GM12878 (cell line): ENCODE measurements around the gene GID8. TPM values are rescaled to one million over a fixed set of nuclear protein-coding genes. Genes with fewer than 3 reads are reported as not detected.

ENCODE experiments used
- BCL11A ChIP-seq: IDR thresholded peaks from 2 replicates; pipeline ENCODE4 v1.6.1; 2011; ENCODE audit warnings: low read depth, low read length
- CEBPB ChIP-seq, 2 experiments: fragments of 150-350 bp in 1 of 2; IDR thresholded peaks; 2 replicates each; pipeline ENCODE4 v1.6.1; 2012 to 2014; ENCODE audit warnings: low read depth in 2 of 2, low read length in 2 of 2, borderline replicate concordance in 1 of 2, inconsistent platforms in 1 of 2
- FOS ChIP-seq: IDR thresholded peaks from 3 replicates; pipeline ENCODE4 v1.6.1; 2011; ENCODE audit warnings: borderline replicate concordance; ENCODE audit not compliant: insufficient read length; ENCODE audit errors: extremely low read depth
- HDAC2 ChIP-seq: fragments of 200-600 bp; sonication (generic); IDR thresholded peaks from 2 replicates; pipeline ENCODE4 v1.6.1; 2017
- IRF4 ChIP-seq: IDR thresholded peaks from 2 replicates; pipeline ENCODE4 v1.6.1; 2011; ENCODE audit warnings: low read depth, low read length
- KDM1A ChIP-seq: fragments of 200-600 bp; sonication (generic); IDR thresholded peaks from 2 replicates; pipeline ENCODE4 v1.6.1; 2016; ENCODE audit warnings: borderline replicate concordance
- MTA2 ChIP-seq: fragments of 450-650 bp; IDR thresholded peaks from 2 replicates; pipeline ENCODE4 v1.6.1; 2016; ENCODE audit warnings: low read depth, mild to moderate bottlenecking, moderate library complexity
- POLR2AphosphoS5 ChIP-seq: IDR thresholded peaks from 2 replicates; pipeline ENCODE4 v1.6.1; 2011; ENCODE audit warnings: mild to moderate bottlenecking, low read length, inconsistent platforms
- RAD51 ChIP-seq: fragments of 450-650 bp; IDR thresholded peaks from 2 replicates; pipeline ENCODE4 v1.6.1; 2016; ENCODE audit warnings: moderate library complexity, mild to moderate bottlenecking, inconsistent platforms
- SMAD1 ChIP-seq: fragments of 450-650 bp; IDR thresholded peaks from 2 replicates; pipeline ENCODE4 v1.6.1; 2018; ENCODE audit warnings: mild to moderate bottlenecking, low read depth; ENCODE audit not compliant: partially characterized antibody
- TCF7 ChIP-seq: IDR thresholded peaks from 2 replicates; pipeline ENCODE4 v1.6.1; 2014; ENCODE audit warnings: antibody characterized with exemption, borderline replicate concordance
- polyA plus RNA-seq, 11 experiments: library from polyadenylated mRNA; depleted of rRNA in 4 of 11; unstranded in 6 of 11; stranded (reverse) in 5 of 11; fragments of >200 nt; fragmentation: Nextera tagmentation in 4 of 11; fragmentation: Illumina TruSeq in 1 of 11; extraction: Ambion mirVana in 4 of 11; extraction: Trizol in 1 of 11; gene quantifications; 1 replicate in 1 of 11; 2 replicates in 10 of 11; pipeline versions ENCODE4 v1.2.1 to v1.2.3, GENCODE V29; 2011 to 2016; ENCODE audit warnings: inconsistent platforms in 2 of 11, missing spikeins in 2 of 11, low read depth in 1 of 11
- total RNA-seq, 4 experiments: library from RNA; depleted of rRNA in 3 of 4; stranded (reverse); fragments of >200 nt in 3 of 4; fragmentation: Illumina TruSeq in 1 of 4; extraction: Trizol in 1 of 4; gene quantifications; 2 replicates each; pipeline versions ENCODE4 v1.2.1 to v1.2.3, GENCODE V29; 2013 to 2021
- TF ChIP-seq, protein P1 (sequence below): fragments of 150-350 bp; IDR thresholded peaks from 2 replicates; pipeline ENCODE4 v1.6.1; 2016; ENCODE audit warnings: low read depth, low read length
- TF ChIP-seq, protein P2 (sequence below): IDR thresholded peaks from 2 replicates; pipeline ENCODE4 v1.6.1; 2012; ENCODE audit warnings: improper control_type of control experiment, low read depth, low read length; ENCODE audit not compliant: insufficient replicate concordance
- TF ChIP-seq, protein P3 (sequence below): fragments of 450-650 bp; IDR thresholded peaks from 2 replicates; pipeline ENCODE4 v1.6.1; 2017; ENCODE audit warnings: low read depth, mild to moderate bottlenecking, moderate library complexity
- TF ChIP-seq, protein P4 (sequence below): fragments of 450-650 bp; IDR thresholded peaks from 2 replicates; pipeline ENCODE4 v1.6.1; 2014; ENCODE audit warnings: mild to moderate bottlenecking
- TF ChIP-seq, protein P5 (sequence below): IDR thresholded peaks from 2 replicates; pipeline ENCODE4 v1.6.1; 2011; ENCODE audit warnings: borderline replicate concordance, low read depth, mild to moderate bottlenecking, moderate library complexity, low read length; ENCODE audit not compliant: insufficient read depth, poor library complexity, severe bottlenecking

The GID8 gene
- total and polyA plus RNA-seq, 10 of the 15 experiments (the other 5 are each of a cell fraction or from before 2014, with no cell fraction given), result 12.0 to 33.8 (median 22.2) TPM

DNA sequence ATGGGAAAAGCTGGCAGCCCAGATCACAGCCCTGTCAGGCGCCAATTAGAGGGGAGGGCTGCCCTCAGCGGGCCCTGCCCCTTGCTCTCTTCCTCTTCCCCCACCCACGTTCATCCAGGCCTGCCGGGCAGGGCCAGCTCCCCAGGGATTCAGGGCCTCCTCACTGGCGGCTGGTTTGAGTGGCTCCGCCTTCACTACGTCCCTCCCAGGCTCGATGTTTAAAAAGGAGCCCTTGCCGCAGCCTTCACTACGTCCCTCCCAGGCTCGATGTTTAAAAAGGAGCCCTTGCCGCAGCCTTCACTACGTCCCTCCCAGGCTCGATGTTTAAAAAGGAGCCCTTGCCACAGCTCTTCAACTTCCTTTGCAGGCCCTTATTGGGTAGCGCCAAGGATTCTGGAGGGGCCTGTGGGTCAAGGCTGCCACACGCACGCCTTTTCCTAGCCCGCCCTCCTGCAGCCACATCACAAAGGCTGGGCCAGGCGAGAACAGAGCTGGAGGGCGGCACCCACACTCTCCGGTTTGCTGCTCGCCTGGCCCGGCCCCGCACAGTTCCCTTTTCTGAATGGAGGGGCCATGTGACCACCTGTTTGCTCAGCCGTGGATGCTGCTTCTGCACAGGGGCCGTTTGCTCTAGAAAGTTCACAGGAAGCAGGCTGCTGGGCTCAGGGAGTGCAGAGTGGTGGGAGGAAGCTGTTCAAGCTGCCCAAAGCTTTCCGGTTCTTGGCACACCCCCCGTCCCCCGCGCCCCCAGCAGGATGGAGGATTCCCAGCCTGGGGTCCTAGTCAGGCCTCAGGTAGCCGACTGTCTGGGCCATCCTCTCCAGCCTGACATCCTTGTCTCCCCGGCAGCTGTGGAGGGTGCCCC is 16.1 kb downstream of the GID8 start (continued):
- TF ChIP-seq, protein P1, sequence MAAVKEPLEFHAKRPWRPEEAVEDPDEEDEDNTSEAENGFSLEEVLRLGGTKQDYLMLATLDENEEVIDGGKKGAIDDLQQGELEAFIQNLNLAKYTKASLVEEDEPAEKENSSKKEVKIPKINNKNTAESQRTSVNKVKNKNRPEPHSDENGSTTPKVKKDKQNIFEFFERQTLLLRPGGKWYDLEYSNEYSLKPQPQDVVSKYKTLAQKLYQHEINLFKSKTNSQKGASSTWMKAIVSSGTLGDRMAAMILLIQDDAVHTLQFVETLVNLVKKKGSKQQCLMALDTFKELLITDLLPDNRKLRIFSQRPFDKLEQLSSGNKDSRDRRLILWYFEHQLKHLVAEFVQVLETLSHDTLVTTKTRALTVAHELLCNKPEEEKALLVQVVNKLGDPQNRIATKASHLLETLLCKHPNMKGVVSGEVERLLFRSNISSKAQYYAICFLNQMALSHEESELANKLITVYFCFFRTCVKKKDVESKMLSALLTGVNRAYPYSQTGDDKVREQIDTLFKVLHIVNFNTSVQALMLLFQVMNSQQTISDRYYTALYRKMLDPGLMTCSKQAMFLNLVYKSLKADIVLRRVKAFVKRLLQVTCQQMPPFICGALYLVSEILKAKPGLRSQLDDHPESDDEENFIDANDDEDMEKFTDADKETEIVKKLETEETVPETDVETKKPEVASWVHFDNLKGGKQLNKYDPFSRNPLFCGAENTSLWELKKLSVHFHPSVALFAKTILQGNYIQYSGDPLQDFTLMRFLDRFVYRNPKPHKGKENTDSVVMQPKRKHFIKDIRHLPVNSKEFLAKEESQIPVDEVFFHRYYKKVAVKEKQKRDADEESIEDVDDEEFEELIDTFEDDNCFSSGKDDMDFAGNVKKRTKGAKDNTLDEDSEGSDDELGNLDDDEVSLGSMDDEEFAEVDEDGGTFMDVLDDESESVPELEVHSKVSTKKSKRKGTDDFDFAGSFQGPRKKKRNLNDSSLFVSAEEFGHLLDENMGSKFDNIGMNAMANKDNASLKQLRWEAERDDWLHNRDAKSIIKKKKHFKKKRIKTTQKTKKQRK, result no peak
- TF ChIP-seq, protein P2, sequence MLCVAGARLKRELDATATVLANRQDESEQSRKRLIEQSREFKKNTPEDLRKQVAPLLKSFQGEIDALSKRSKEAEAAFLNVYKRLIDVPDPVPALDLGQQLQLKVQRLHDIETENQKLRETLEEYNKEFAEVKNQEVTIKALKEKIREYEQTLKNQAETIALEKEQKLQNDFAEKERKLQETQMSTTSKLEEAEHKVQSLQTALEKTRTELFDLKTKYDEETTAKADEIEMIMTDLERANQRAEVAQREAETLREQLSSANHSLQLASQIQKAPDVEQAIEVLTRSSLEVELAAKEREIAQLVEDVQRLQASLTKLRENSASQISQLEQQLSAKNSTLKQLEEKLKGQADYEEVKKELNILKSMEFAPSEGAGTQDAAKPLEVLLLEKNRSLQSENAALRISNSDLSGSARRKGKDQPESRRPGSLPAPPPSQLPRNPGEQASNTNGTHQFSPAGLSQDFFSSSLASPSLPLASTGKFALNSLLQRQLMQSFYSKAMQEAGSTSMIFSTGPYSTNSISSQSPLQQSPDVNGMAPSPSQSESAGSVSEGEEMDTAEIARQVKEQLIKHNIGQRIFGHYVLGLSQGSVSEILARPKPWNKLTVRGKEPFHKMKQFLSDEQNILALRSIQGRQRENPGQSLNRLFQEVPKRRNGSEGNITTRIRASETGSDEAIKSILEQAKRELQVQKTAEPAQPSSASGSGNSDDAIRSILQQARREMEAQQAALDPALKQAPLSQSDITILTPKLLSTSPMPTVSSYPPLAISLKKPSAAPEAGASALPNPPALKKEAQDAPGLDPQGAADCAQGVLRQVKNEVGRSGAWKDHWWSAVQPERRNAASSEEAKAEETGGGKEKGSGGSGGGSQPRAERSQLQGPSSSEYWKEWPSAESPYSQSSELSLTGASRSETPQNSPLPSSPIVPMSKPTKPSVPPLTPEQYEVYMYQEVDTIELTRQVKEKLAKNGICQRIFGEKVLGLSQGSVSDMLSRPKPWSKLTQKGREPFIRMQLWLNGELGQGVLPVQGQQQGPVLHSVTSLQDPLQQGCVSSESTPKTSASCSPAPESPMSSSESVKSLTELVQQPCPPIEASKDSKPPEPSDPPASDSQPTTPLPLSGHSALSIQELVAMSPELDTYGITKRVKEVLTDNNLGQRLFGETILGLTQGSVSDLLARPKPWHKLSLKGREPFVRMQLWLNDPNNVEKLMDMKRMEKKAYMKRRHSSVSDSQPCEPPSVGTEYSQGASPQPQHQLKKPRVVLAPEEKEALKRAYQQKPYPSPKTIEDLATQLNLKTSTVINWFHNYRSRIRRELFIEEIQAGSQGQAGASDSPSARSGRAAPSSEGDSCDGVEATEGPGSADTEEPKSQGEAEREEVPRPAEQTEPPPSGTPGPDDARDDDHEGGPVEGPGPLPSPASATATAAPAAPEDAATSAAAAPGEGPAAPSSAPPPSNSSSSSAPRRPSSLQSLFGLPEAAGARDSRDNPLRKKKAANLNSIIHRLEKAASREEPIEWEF, result no peak
- TF ChIP-seq, protein P3, sequence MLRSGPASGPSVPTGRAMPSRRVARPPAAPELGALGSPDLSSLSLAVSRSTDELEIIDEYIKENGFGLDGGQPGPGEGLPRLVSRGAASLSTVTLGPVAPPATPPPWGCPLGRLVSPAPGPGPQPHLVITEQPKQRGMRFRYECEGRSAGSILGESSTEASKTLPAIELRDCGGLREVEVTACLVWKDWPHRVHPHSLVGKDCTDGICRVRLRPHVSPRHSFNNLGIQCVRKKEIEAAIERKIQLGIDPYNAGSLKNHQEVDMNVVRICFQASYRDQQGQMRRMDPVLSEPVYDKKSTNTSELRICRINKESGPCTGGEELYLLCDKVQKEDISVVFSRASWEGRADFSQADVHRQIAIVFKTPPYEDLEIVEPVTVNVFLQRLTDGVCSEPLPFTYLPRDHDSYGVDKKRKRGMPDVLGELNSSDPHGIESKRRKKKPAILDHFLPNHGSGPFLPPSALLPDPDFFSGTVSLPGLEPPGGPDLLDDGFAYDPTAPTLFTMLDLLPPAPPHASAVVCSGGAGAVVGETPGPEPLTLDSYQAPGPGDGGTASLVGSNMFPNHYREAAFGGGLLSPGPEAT, result peak; percentile 66
- no peak for TF ChIP-seq FOS
- TF ChIP-seq BCL11A, result no peak
- no peak for TF ChIP-seq KDM1A
- TF ChIP-seq, protein P4, sequence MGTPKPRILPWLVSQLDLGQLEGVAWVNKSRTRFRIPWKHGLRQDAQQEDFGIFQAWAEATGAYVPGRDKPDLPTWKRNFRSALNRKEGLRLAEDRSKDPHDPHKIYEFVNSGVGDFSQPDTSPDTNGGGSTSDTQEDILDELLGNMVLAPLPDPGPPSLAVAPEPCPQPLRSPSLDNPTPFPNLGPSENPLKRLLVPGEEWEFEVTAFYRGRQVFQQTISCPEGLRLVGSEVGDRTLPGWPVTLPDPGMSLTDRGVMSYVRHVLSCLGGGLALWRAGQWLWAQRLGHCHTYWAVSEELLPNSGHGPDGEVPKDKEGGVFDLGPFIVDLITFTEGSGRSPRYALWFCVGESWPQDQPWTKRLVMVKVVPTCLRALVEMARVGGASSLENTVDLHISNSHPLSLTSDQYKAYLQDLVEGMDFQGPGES, result 0 out of 2 replicates have a peak, but pooled peaks have one; percentile 6
- TF ChIP-seq HDAC2, result no peak
- TF ChIP-seq MTA2, result no peak; the same call in 1 of the 2 replicates
- TF ChIP-seq POLR2AphosphoS5, result peak; percentile 36; the same call in 1 of the 2 replicates
- TF ChIP-seq TCF7, result peak; percentile 44; the same call in 1 of the 2 replicates
- peak; percentile 95 for TF ChIP-seq RAD51
- TF ChIP-seq, protein P5, sequence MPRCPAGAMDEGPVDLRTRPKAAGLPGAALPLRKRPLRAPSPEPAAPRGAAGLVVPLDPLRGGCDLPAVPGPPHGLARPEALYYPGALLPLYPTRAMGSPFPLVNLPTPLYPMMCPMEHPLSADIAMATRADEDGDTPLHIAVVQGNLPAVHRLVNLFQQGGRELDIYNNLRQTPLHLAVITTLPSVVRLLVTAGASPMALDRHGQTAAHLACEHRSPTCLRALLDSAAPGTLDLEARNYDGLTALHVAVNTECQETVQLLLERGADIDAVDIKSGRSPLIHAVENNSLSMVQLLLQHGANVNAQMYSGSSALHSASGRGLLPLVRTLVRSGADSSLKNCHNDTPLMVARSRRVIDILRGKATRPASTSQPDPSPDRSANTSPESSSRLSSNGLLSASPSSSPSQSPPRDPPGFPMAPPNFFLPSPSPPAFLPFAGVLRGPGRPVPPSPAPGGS, result no peak
- no peak for TF ChIP-seq SMAD1
- TF ChIP-seq IRF4, result no peak
- no peak for TF ChIP-seq CEBPB (IDR thresholded peaks at IDR 0.05; ENCODE audit: borderline replicate concordance in 1 of 2, low read depth in 2 of 2, low read length in 2 of 2)
